IMR-90 (cell line): ENCODE measurements around the gene KIF13A.

Experiments
- BHLHE40 ChIP-seq: fragments of 150-350 bp; IDR thresholded peaks from 2 replicates; pipeline ENCODE4 v1.6.1; 2016; ENCODE audit warnings: mild to moderate bottlenecking, low read depth, low read length
- CTCF ChIP-seq: conservative IDR thresholded peaks from 2 replicates; pipeline ENCODE4 v1.5.1; 2012; ENCODE audit warnings: mild to moderate bottlenecking, low read depth, low read length, improper control_type of control experiment
- POLR2A ChIP-seq: IDR thresholded peaks from 2 replicates; pipeline ENCODE4 v1.6.1; 2012; ENCODE audit warnings: mild to moderate bottlenecking, low read depth, low read length
- RAD21 ChIP-seq: IDR thresholded peaks from 2 replicates; pipeline ENCODE4 v1.6.1; 2012; ENCODE audit warnings: low read length, improper control_type of control experiment
- USF2 ChIP-seq: fragments of 150-350 bp; IDR thresholded peaks from 2 replicates; pipeline ENCODE4 v1.6.1; 2017; ENCODE audit warnings: mild to moderate bottlenecking, antibody characterized with exemption, low read length, low read depth

GRCh38 chr6:17877895-17878440 lies 109.5 kb downstream of the KIF13A start:
- no peak for TF ChIP-seq CTCF
- TF ChIP-seq USF2 = no peak
- TF ChIP-seq POLR2A = no peak
- no peak for TF ChIP-seq RAD21
- TF ChIP-seq BHLHE40 = no peak
